GM18511 (cell line): ENCODE measurements around the gene ZNF808.
A peak's percentile ranks its signal among the peaks of the same experiment; 100 is the strongest.
"Not testable (repeated sequence)": the region's sequence is repeated elsewhere in the genome, so short reads cannot be mapped to it uniquely, and the experiment has no call there.

Experiments used
- ATAC-seq: cut with Tn5 transposase; IDR thresholded peaks from one replicate; pipeline ENCODE4 v1.9.1; 2021; ENCODE audit warnings: mild to moderate bottlenecking, moderate library complexity; ENCODE audit not compliant: unreplicated experiment

ZNF808 gene

DNA sequence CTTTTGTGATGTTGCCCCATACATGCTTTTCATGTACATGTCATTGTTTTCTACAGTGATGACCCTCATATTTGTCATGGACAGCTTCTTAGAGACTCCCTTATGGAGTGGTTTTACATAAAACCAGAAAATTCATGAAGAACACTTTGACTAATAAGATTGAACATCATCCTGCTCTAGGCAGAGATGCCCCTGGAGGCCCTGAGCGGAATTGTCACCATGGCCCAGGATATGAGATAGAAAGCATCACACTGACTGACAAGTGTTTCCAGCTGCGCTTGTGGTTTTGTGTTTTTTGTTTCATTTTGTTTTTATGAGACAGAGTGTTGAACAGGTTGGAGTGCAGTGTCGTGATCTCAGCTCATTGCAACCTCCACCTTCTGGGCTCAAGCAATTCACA is 64.8 kb downstream of the ZNF808 start:
- no peak for ATAC-seq

DNA sequence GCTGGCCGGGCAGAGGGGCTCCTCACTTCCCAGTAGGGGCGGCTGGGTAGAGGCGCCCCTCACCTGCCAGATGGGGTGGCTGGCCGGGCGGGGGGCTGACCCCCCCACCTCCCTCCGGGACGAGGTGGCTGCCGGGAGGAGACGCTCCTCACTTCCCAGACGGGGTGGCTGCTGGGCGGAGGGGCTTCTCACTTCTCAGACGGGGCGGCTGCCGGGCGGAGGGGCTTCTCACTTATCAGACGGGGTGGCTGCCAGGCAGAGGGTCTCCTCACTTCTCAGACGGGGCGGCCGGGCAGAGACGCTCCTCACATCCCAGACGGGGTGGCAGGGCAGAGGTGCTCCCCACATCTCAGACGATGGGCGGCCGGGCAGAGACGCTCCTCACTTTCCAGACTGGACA is 66.0 kb downstream of the ZNF808 start:
- not testable (repeated sequence) for ATAC-seq

DNA sequence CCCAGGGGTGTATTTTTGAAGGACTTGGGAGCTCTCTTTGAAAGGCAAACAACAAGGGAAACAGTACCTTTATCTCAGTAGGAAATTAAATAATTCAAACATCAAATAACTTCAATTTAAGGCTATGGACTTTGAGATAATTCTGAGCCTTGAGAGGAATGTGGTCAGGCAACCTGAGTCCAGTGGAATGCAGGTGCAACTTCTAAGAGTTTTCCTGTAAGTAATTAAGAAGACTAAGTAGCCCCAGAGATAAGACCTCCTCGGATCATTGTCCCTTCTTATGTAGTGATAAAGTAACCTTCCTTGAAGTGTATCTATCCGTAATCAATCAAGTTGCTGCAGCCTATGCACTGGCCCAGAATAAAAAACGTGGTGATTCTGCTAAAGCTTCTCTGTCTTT is 71.8 kb downstream of the ZNF808 start:
- ATAC-seq = no peak

DNA sequence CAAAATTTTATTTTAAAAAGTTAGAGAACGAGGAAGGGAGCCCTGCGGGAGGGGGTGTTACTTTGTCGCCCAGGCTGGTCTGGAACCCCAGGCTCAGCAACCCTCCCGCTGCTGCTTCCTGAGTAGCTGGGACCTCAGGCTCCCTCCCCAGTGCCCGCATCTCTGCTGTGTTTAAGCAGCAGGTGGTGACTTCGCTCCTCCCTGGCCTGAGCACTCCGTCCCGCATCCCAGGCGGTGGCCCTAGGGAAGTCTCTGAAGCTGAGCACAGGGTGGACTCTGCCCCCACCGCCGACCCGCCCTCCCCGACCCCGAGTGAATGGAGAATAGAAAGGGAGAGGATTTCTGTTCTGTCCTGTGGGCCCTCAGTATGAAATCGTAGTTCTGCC is 73.2 kb downstream of the ZNF808 start:
- ATAC-seq = peak; percentile 34

GRCh38 chr19:52601025-52601973 is 73.8 kb downstream of the ZNF808 start:
- peak; percentile 96 for ATAC-seq

- not testable (repeated sequence) for ATAC-seq
Observed at GRCh38 chr19:52601974-52602366, 74.5 kb downstream of the ZNF808 start.

GRCh38 chr19:52602941-52603340 is 75.5 kb downstream of the ZNF808 start:
- no peak for ATAC-seq

- no peak for ATAC-seq
Observed at GRCh38 chr19:52603558-52604207, 76.2 kb downstream of the ZNF808 start.
